Osteocyte (in vitro differentiated cells): Measurements from ENCODE around the gene PPM1H. TPM values are rescaled to one million over a fixed set of nuclear protein-coding genes. Genes with fewer than 3 reads are reported as not detected.

Source experiments
- DNase-seq: peaks from one replicate; pipeline ENCODE4 v3.0.0; 2021; ENCODE audit warnings: mixed read lengths; ENCODE audit not compliant: unreplicated experiment; ENCODE audit errors: extremely low spot score
- H3K27ac Mint-ChIP-seq: one replicate; pipeline ENCODE4 v1.8.0; 2021; ENCODE audit warnings: mild to moderate bottlenecking, mixed read lengths; ENCODE audit not compliant: unreplicated experiment
- H3K27me3 Mint-ChIP-seq: one replicate; pipeline ENCODE4 v1.8.0; 2021; ENCODE audit warnings: mixed read lengths; ENCODE audit not compliant: unreplicated experiment
- H3K36me3 Mint-ChIP-seq: one replicate; pipeline ENCODE4 v1.8.0; 2021; ENCODE audit warnings: mixed read lengths; ENCODE audit not compliant: unreplicated experiment
- H3K4me1 Mint-ChIP-seq: one replicate; pipeline ENCODE4 v1.8.0; 2021; ENCODE audit warnings: mixed read lengths; ENCODE audit not compliant: unreplicated experiment
- H3K4me3 Mint-ChIP-seq: one replicate; pipeline ENCODE4 v1.8.0; 2021; ENCODE audit warnings: mild to moderate bottlenecking, moderate library complexity, mixed read lengths; ENCODE audit not compliant: unreplicated experiment
- H3K9me3 Mint-ChIP-seq: one replicate; pipeline ENCODE4 v1.8.0; 2021; ENCODE audit warnings: mixed read lengths; ENCODE audit not compliant: unreplicated experiment
- CTCF ChIP-seq: fragments of 200-600 bp; sonication (generic); IDR thresholded peaks from 2 replicates; pipeline ENCODE4 v1.5.0; 2021; ENCODE audit warnings: antibody characterized with exemption, mild to moderate bottlenecking, moderate library complexity
- total RNA-seq: library from RNA; stranded (reverse); gene quantifications from 2 replicates; pipeline ENCODE4 v1.2.1, GENCODE V29; 2021

The PPM1H gene
- total RNA-seq, 1 donor from 2014 or later, result 60.8 TPM

DNA sequence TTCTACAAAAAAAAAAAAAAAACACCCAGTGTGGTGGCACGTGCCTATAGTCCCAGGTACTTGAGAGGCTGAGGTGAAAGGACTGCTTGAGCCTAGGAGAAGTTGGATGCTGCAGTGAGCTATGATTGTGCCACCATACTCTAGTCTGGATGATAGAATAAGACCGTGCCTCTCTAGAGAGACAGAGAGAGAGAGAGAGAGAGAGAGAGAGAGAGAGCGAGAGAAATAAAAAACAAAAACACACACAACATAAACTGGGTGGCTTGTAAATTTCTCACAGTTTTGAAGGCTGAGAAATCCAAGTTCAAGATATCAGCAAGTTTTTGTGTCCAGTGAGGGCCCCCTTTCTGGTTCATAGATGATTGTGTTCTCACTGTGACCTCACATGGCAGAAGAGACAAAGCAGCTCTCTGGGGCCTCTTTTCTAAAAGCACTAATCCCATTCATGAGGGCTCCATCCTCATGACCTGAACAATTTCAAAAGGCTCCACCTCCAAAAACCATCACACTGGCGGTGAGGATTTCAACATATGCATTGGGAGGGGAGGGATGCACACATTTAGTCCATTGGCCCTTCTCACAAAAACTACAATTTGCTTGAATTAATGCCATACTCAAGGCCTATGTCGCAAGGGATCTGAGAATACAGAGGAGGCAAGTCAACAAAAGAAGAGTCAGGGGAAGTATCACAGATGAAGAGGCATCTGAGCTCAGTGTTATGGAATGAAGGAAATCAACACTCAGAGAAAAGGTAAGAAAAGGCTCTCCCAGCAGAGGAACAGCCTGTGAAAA lies 94.9 kb downstream of the PPM1H start:
- H3K4me1 Mint-ChIP-seq, result peaks cover 40% of the 10 kb centered on the region
- H3K27ac Mint-ChIP-seq, result no peak overlapping the region
- peaks cover 7% of the 10 kb centered on the region for H3K36me3 Mint-ChIP-seq
- DNase-seq, result no peak
- no peak for TF ChIP-seq CTCF
- H3K9me3 Mint-ChIP-seq, result no peaks in the 10 kb centered on the region
- H3K27me3 Mint-ChIP-seq, result no peaks in the 10 kb centered on the region
- no peak overlapping the region for H3K4me3 Mint-ChIP-seq

GRCh38 chr12:62834971-62835547 lies 99.9 kb downstream of the PPM1H start:
- no peak for TF ChIP-seq CTCF
- Mint-ChIP-seq H3K27me3 (no peaks in the 10 kb centered on the region), H3K27ac (peak overlapping the region; percentile 21), H3K9me3 (no peaks in the 10 kb centered on the region), H3K4me1 (peaks cover 18% of the 10 kb centered on the region), H3K4me3 (no peak overlapping the region), H3K36me3 (peaks cover 19% of the 10 kb centered on the region)
- DNase-seq, result no peak

DNA sequence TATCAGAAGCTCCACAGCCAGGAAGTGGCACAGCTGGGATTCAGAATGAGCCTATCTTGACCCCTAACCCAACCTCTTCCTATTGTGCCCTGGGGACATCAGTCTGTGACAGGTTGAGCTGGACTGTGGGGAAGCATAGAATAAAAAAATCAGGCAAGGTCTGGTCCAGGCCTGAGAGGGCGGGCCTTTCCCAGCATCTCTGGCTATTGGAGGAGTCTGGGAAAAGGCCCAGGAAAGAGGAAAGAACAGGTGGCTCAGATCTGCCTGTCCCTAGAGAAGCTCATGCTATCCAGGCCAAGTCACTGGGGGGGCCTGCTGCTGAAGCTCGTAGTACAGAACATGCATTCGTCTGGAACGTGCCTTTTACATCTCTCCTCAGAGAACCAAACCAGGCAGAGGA lies 100.5 kb downstream of the PPM1H start:
- Mint-ChIP-seq H3K27me3 (no peaks in the 10 kb centered on the region), H3K4me1 (peaks cover 17% of the 10 kb centered on the region), H3K4me3 (no peak overlapping the region), H3K27ac (no peak overlapping the region), H3K9me3 (no peaks in the 10 kb centered on the region), H3K36me3 (peaks cover 21% of the 10 kb centered on the region)
- no peak for TF ChIP-seq CTCF
- DNase-seq, result no peak

DNA sequence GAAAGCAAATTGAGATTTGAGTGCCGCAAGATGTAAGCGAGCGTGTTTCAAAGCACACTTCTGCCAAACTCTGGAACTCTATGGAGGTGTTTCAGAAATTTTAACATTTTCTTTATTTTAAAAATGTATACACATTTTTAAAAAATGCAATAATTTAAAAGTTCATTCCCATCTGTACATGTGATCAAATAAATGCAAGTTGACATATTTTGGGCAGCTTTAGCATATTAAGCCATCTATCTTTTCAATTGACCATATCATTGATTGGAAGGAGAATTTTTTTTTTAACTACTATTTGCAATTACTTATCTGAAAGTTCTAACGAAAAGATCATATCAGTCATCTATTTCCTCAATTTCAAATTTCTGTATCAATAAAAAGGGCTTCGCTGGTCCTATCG lies 101.3 kb downstream of the PPM1H start:
- Mint-ChIP-seq H3K9me3 (no peaks in the 10 kb centered on the region), H3K27ac (no peak overlapping the region), H3K27me3 (no peaks in the 10 kb centered on the region)

More for the DNA sequence above, 101.3 kb downstream of the PPM1H start:
- Mint-ChIP-seq H3K4me1 (peaks cover 17% of the 10 kb centered on the region), H3K4me3 (no peak overlapping the region), H3K36me3 (peaks cover 21% of the 10 kb centered on the region)
- DNase-seq, result no peak
- TF ChIP-seq CTCF, result no peak
